ENCODE results near the gene HSD3B7. TPM values are rescaled to one million over a fixed set of nuclear protein-coding genes. Genes with fewer than 3 reads are reported as not detected.

The HSD3B7 gene
- total RNA-seq, 1 donor from 2014 or later: 8.2 TPM

DNA sequence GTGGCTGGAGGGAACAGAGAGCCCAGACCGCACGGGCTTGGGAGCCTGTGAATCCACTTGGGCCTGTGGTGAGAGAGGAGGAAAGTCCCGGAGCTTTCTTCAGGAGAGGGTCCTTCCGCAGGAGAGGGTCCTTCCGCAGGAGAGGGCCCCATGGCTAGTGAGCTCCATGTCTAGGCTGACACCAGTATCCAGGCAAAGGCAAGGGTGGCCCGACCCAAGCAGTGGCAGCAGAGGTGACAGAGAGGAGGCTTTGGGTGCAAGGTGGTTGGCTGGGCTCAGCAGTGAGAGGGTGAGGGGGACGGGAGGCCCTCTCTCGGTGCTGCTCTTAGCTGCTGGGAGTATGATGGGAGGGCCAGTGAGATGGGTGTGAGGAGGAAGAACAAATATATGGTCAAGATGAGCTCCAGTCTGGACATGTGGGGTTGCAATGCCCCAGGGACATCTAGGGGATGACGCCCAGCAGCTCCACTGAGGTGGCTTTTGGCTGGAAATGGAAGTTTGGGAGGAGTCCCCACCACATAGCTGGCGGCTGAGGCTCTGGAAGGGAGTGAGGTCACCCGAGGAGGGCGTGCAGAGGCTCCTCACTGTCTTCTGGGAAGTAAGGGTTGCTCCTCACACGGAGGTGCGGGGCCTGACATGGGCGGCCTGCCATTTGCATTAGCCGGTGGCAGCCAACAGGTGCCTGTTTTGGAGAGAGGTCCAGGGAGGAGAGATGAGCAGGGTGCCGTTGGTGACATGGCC, 2.3 kb upstream of the HSD3B7 start:
- Histone ChIP-seq H3K4me3 (ENCODE audit: low read depth, low read length) (no peak overlapping the region), H3K36me3 (ENCODE audit: control insufficient read depth, insufficient read depth, low read length) (peaks cover 24% of the 10 kb centered on the region), H3K27me3 (ENCODE audit: control insufficient read depth, insufficient read depth, low read length) (no peaks in the 10 kb centered on the region)
- DNase-seq (ENCODE audit: low read depth): no peak
- TF ChIP-seq, protein P1, sequence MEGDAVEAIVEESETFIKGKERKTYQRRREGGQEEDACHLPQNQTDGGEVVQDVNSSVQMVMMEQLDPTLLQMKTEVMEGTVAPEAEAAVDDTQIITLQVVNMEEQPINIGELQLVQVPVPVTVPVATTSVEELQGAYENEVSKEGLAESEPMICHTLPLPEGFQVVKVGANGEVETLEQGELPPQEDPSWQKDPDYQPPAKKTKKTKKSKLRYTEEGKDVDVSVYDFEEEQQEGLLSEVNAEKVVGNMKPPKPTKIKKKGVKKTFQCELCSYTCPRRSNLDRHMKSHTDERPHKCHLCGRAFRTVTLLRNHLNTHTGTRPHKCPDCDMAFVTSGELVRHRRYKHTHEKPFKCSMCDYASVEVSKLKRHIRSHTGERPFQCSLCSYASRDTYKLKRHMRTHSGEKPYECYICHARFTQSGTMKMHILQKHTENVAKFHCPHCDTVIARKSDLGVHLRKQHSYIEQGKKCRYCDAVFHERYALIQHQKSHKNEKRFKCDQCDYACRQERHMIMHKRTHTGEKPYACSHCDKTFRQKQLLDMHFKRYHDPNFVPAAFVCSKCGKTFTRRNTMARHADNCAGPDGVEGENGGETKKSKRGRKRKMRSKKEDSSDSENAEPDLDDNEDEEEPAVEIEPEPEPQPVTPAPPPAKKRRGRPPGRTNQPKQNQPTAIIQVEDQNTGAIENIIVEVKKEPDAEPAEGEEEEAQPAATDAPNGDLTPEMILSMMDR (IDR thresholded peaks at IDR 0.05; ENCODE audit: insufficient read depth, low read length, severe bottlenecking): no peak
- FAIRE-seq: no peak

DNA sequence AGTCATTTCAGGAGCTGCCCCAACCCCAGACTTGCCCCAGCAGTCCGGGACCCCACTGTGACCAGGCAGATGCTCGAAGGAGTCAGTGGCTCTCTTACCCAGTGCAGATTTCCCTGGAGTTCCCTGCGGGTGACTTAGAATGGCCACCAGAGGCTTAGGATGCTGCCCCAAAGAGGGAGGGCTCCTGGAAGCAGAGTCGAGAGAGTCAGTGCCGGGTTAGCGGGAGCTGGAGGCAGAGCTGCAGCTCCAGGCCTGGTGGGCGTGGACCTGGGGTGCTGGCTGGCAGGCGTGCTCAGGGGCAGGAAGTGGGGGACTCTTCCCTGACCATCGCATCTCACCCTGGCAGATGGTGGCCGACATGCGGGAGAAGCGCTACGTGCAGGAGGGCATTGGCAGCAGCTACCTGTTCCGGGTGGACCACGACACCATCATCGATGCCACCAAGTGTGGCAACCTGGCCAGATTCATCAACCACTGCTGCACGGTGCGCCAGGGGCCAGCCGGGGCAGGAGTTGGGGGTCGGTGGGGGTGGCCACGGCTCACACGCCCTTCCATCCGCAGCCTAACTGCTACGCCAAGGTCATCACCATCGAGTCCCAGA, 1.6 kb upstream of the HSD3B7 start:
- H3K36me3 ChIP-seq (ENCODE audit: control insufficient read depth, insufficient read depth, low read length): peaks cover 22% of the 10 kb centered on the region
- no peak for FAIRE-seq
- TF ChIP-seq, protein P1 (IDR thresholded peaks at IDR 0.05; ENCODE audit: insufficient read depth, low read length, severe bottlenecking): no peak

DNA sequence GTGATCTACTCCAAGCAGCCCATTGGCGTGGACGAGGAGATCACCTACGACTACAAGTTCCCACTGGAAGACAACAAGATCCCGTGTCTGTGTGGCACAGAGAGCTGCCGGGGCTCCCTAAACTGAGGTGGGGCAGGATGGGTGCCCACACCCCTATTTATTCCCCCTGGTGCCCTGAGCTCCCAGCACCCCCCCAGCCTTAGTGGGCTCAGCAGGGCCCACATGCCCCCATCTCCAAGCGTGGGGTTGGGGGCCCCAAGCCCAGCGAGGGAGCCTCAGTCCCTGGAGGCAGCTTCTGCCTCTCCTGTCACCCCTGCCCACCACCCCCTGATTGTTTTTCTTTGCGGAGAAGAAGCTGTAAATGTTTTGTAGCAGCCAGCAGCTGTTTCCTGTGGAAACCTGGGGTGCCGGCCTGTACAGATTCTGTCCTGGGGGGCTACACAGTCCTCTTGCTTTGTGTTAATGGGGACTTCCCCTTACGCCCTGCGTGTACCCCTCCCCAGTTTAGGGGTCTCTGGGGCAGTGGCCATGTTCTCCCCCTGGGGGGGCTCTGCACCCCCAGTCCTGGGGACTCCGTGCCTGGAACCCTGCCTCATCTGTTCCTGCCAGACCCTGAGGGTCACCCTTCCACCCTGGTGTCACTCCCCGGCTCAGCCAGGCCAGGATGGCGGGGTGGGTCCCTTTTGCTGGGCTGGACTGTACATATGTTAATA, 953 bp upstream of the HSD3B7 start:
- no peaks in the 10 kb centered on the region for H3K27me3 ChIP-seq (ENCODE audit: control insufficient read depth, insufficient read depth, low read length)
- H3K4me3 ChIP-seq (ENCODE audit: low read depth, low read length): no peak overlapping the region
- DNase-seq (ENCODE audit: low read depth) (no peak), FAIRE-seq (no peak)
- TF ChIP-seq, protein P1 (IDR thresholded peaks at IDR 0.05; ENCODE audit: insufficient read depth, low read length, severe bottlenecking): no peak
- H3K36me3 ChIP-seq (ENCODE audit: control insufficient read depth, insufficient read depth, low read length): peaks cover 20% of the 10 kb centered on the region

More for the DNA sequence above, 1.6 kb upstream of the HSD3B7 start:
- no peak overlapping the region for H3K4me3 ChIP-seq (ENCODE audit: low read depth, low read length)
- no peak for DNase-seq (ENCODE audit: low read depth)
- no peaks in the 10 kb centered on the region for H3K27me3 ChIP-seq (ENCODE audit: control insufficient read depth, insufficient read depth, low read length)

DNA sequence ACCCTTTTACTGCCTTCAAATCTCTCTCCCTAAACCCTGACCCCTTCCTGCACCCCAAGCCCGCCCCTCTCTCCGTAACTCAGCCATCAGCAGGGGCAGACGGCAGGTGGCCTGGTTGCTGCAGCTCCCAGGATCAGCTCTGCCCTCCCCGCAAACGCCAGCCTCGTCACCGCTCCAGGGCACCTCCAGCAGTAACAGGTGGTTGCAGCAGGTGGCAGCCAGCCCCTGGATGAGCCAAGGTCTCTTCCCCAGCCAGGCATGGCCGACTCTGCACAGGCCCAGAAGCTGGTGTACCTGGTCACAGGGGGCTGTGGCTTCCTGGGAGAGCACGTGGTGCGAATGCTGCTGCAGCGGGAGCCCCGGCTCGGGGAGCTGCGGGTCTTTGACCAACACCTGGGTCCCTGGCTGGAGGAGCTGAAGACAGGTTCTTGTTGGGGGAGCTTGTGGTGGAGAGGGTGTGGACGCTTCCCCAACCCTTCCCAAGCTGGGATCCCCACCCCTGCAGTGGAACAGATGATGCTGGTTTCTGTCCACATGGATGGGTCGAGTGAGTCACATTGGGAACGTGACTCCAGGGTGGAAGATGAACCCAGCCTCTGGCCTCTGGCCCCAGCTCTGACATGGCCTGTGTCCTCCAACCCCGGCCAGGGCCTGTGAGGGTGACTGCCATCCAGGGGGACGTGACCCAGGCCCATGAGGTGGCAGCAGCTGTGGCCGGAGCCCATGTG, 558 bp downstream of the HSD3B7 start:
- no peaks in the 10 kb centered on the region for H3K27me3 ChIP-seq (ENCODE audit: control insufficient read depth, insufficient read depth, low read length)
- DNase-seq (ENCODE audit: low read depth): peak; percentile 39
- peak overlapping the region; percentile 42 for H3K4me3 ChIP-seq (ENCODE audit: low read depth, low read length)
- H3K36me3 ChIP-seq (ENCODE audit: control insufficient read depth, insufficient read depth, low read length): peaks cover 12% of the 10 kb centered on the region
- no peak for FAIRE-seq
- TF ChIP-seq, protein P1 (IDR thresholded peaks at IDR 0.05; ENCODE audit: insufficient read depth, low read length, severe bottlenecking): peak; percentile 70

DNA sequence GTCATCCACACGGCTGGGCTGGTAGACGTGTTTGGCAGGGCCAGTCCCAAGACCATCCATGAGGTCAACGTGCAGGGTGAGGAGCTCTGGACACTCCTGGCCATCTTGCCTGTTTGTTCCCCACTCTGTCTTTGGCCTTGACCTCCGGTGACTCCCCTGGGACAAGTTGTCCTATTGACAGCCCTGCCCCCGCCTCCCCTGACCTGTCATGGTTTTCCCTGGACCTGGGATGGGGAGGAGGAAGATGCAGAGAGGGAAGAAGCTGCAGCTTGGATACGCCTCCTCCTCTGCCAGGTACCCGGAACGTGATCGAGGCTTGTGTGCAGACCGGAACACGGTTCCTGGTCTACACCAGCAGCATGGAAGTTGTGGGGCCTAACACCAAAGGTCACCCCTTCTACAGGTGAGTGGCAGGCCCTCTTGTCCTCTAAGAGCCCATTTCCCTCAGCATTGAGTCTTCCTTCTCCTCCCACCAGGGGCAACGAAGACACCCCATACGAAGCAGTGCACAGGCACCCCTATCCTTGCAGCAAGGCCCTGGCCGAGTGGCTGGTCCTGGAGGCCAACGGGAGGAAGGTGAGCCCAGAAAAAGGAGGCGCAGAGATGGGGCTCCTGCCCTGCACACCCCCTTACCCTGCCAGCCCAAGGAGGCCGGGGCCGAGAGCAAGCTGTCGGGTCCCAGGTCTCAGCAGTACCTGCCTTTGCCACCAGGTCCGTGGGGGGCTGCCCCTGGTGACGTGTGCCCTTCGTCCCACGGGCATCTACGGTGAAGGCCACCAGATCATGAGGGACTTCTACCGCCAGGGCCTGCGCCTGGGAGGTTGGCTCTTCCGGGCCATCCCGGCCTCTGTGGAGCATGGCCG, 1.4 kb downstream of the HSD3B7 start:
- H3K4me3 ChIP-seq (ENCODE audit: low read depth, low read length): no peak overlapping the region

More for the DNA sequence above, 1.4 kb downstream of the HSD3B7 start:
- H3K36me3 ChIP-seq (ENCODE audit: control insufficient read depth, insufficient read depth, low read length): peaks cover 9% of the 10 kb centered on the region
- FAIRE-seq (no peak), DNase-seq (ENCODE audit: low read depth) (no peak)
- TF ChIP-seq, protein P1 (IDR thresholded peaks at IDR 0.05; ENCODE audit: insufficient read depth, low read length, severe bottlenecking): no peak
- no peaks in the 10 kb centered on the region for H3K27me3 ChIP-seq (ENCODE audit: control insufficient read depth, insufficient read depth, low read length)

Measured in bronchial epithelial cell (primary cell).